Ammon's horn (tissue), 1 donor: ENCODE measurements around the gene SLC17A5.
"Not testable (repeated sequence)": the region's sequence is repeated elsewhere in the genome, so short reads cannot be mapped to it uniquely, and the experiment has no call there.

ENCODE experiments used
- DNase-seq: peaks from one replicate; pipeline ENCODE4 v3.0.0-alpha.2; 2016; ENCODE audit warnings: low spot score

SLC17A5 gene

GRCh38 chr6:73565767-73566485 is 87.9 kb downstream of the SLC17A5 start:
- no peak for DNase-seq

- DNase-seq = no peak
Measured at GRCh38 chr6:73564578-73565345, 89.0 kb downstream of the SLC17A5 start.

DNA sequence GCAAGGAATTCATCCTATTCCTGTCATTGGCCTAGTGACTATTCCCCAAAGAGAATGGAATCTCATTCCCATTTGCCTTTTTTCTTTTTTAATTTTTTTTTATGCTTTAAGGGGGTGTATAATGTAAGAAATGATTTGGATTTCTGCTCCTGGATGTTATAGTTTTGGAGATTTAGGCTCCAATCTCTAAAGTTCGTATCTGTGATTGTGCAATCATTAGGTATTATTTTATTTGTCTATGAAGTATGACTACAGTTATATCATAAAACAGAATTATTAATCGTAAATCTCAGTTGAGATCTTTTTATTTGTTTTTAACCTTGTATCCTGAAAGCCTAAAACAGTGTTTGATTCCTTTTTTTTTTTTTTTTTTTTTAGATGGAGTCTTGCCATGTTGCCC is 91.2 kb downstream of the SLC17A5 start:
- no peak for DNase-seq

- DNase-seq = no peak
Measured at GRCh38 chr6:73560853-73561407, 92.9 kb downstream of the SLC17A5 start.

GRCh38 chr6:73560182-73560732 is 93.5 kb downstream of the SLC17A5 start:
- no peak for DNase-seq

GRCh38 chr6:73559399-73559794 is 94.4 kb downstream of the SLC17A5 start:
- DNase-seq = not testable (repeated sequence)

DNA sequence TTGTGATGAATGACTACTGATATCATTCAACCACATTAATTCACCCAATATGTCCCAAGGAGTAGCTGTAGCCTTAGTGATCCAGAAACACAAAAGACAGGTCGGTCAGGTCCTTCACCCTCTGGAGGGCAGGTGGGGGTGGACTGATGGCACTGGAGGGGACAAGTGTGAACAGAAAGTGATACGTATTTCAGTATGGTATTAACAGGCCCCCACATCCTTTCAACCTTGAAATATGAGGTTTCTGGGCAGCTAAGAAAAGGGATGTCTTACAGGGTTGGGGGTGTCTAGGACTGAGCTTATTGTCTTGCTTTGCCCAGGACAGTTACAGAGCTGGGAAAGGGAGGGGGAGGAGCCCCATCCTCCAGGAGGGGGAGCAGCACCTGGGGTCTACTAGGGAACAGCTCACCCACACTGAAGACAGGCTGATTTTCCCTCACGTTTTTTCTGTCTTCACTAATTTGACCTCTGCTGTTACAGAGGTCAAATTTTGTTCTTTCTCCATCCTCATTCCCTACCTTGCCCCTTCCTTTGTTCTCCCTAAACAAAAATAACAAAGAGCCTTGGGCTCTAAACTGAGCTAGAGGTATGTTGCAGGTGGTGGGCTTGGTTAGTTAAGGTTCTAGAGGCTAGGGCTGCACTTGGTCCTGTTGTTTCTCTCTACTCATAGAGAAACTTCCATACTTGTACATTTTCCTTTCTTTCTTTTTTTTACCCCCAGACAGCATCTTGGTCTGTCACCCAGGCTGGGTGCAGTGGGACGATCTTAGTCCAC is 95.0 kb downstream of the SLC17A5 start:
- DNase-seq = no peak

DNA sequence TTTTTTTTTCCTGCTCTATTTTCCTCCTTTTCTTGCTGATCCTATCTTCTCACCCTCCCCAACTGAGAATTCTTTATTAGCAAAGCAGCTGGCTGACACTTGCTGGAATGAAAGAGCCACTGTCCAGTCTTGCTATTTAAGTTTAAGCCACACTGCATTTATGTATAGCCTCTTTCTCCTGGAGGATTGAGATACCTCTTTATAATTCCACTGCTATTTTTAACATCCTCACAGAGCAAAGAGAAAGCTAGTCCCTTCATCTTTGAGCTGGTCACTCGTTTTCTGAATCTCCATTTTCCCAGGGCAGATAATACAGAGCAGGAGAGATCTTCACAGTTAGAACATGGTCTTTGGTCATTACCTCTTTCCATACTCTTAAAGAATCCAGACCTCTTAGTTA is 97.0 kb downstream of the SLC17A5 start:
- DNase-seq = peak; percentile 26

- DNase-seq = not testable (repeated sequence)
Measured at GRCh38 chr6:73555380-73555949, 98.3 kb downstream of the SLC17A5 start.

- DNase-seq = not testable (repeated sequence)
Measured at GRCh38 chr6:73551115-73551514, 102.7 kb downstream of the SLC17A5 start.

GRCh38 chr6:73548458-73549446 is 105.0 kb downstream of the SLC17A5 start:
- DNase-seq = no peak

- no peak for DNase-seq
Measured at GRCh38 chr6:73547036-73547435, 106.8 kb downstream of the SLC17A5 start.
